HG03571 (cell line): ENCODE measurements around the gene ATXN7L3.
A peak's percentile ranks its signal among the peaks of the same experiment; 100 is the strongest.

ENCODE experiments used
- ATAC-seq: cut with Tn5 transposase; IDR thresholded peaks from one replicate; pipeline ENCODE4 v1.9.1; 2021; ENCODE audit not compliant: unreplicated experiment

Gene ATXN7L3

DNA sequence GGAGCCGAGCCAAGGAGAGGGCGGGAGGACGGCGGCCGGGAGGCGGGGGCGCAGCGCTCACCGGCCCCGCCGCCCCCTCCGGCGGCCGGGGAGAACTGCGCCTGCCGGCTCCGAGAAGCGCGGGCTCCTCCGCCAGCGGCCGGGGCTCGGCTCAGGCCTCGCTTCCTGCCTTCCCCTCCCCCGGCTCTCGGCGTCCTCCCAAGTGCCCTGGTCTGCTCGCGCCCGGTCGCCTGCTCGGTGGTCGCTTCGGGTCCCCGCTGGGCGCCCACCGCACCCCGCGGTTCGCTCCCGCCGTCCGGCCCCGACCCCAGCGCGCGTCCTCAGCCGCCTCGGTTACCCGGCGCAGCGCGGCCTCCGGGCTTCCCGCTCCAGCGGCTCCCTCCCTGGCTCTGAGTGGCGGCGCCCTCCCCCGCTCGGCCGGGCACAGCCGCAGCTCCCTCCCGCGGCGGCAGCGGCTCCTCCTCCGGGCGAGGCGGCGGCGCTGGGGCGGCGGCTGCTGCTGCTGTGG, 19.5 kb upstream of the ATXN7L3 start:
- ATAC-seq, result peak; percentile 28

- peak; percentile 30 for ATAC-seq
These were observed 18.8 kb upstream of the ATXN7L3 start for GRCh38 chr17:44218344-44219107.

DNA sequence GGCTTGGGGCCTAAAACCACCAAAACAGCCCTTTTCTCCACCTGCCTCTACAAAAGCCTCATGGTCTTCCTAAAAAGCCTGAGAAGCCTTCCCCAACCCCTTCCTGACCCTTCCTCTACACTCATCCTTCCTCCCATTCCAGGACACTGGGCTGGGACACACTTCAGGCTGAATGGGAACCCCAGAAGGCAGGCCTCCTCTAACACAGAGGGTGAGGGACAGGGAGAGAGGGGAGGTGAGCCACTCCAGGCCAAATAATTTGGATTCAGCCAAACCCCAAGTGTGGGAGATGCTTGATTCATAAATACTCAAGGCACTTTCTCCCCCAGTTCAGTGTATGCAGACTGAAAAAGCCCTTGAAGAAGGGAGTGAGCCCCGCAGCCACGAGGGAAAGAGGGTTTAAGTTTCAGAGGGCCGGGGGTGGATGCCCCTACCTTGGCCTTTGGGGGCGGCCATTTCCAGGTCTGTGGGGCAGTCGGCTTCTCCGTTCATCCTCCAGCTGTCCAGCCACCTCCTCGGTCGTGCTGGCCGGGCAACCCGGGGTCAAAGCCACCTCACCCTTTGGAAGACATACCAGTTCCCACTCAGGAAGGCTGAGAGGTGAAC, 18.2 kb upstream of the ATXN7L3 start:
- ATAC-seq, result no peak

DNA sequence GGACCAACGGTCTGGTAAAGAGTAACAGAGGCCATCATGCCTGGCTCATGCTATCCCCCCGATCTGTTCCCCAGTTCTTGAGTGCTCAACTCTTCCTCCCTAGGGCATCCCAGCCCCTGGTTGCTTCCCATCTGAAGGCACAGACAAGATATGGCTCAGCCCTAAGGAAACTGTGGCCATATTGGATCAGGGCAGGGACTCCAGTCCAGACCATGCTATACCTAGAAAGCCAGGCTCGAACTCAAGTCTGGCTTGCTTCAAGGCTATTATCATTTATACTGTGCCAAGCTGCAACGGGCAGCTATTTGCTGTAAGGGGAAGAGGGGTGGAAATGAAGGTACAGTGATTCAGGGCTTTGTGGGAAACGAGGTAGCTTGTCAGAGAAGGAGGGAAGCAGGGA, 17.0 kb upstream of the ATXN7L3 start:
- no peak for ATAC-seq

DNA sequence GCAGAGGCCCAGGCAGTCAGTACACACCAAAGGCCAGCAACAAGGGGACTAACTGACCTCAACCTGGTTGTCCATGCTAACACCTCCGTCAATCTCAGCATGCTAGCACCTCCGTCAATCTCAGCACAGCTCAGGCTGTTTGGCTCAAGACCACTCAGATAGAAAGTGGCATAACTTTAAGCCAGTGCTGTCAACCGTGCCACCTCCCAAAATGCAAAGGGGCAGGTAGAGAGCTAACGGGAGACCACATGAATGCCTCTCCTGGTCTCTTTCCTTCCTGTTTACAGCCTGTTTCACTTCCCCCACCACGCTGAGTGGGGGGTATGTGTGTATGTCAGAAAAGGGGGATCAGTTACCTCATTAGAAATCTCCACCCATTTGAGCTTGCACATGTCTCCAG, 16.5 kb upstream of the ATXN7L3 start:
- ATAC-seq, result no peak

DNA sequence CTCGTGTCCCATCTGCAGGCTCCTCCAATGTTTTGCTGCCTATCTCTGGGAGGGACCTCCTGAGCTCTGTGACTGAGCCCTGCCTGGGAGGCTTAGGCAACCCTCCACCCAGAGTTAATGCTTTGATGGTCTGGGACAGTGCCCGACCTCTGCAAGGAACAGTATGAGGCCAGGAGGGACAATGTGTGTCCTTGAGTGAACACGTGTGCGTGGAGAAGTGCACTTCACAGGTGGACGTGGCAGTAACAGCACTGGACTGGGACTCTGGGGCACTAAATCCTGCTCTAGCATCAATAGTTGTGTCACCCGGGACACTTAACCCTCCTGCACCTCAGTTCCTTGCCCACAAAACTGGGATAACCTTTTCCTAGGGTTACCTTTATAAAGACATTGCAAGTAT, 15.2 kb upstream of the ATXN7L3 start:
- ATAC-seq, result no peak

- ATAC-seq, result no peak
These were observed 14.5 kb upstream of the ATXN7L3 start for GRCh38 chr17:44214230-44214494.

DNA sequence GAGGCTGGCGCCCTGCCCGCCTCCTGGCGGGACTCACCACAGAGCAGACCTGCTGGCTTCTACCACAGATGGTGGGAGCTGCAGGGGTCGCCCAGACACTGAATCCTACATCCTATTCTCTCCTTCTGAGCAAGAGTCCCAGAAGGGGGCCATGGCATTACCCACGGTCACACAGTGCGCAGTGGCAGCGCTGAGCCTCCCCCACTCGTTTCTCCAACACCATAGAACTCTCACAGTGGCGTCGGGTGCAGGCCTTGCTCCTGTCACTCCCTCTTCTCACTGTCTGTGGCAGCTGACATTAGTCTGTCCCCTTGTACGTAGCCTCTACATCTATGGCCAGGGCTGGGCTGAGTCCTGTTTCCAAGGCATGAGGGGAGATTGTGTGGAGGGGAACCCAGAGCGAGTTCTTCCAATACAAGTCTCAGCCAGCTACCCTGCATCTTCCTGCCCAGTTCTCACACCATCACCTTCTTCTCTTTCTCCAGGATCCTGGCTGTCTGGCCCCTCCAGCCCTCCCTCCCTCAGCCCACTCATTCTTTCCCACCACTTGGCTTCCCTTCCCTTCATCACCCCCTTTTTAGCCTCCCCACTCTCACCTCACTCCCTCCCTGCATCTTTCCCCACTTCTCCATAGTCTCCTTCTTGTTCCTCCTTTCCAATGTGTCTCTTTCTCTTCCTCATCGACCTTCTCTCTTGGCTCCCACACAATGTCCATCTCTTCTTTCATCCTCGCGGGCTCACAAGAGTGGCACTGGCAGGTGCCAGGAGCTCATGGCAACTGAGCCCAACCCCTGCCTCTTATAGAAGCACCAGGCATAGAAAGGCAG, 13.9 kb upstream of the ATXN7L3 start:
- no peak for ATAC-seq

- no peak for ATAC-seq
These were observed 13.1 kb upstream of the ATXN7L3 start for GRCh38 chr17:44212507-44213402.

DNA sequence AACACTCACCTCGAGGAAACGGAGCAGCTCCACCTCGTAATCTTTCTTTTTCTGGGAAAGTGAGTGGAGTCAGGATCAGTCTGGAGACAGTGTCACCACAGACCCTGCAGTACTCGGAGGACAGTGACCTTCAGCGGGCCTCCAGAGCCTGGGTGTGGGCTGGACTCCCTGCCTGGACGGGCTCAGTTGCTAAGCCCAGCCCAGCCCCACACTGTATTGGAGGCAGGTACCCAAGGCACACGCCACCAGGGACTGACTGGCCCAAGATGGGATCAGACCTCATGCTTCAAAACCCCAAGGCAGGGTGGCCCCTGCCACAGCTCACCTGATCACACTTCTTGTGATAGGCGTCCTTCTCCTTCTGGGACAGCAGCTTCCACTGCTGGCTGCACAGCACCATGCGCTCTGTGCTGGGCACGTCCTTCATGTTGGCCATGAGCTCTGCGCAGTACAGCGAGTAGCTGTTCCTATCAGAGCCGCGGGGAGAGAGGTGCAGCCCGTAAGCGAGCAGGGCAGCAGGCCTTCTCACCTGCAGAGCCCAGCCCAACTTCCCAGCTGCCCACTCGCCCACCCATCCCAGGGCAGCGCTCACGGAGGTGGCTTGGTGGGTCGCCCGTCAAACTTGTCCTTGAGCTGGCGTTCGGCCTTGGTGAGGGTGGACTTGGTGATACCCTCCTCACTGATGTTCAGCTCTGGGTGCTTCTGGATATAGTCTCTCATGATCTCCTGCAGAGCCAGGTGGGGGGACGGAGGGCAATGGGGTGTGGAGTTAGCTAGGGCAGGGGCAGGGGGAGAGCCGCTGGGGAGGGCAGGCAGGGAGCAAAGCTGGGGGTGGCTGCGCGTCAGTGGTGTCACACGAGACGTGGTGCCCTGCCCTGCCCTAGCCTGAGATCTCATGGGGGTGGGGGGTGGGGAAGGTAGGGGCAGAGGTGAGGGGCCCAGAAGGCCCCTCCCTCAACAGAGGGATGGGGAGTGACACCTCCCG, 11.9 kb upstream of the ATXN7L3 start:
- no peak for ATAC-seq

DNA sequence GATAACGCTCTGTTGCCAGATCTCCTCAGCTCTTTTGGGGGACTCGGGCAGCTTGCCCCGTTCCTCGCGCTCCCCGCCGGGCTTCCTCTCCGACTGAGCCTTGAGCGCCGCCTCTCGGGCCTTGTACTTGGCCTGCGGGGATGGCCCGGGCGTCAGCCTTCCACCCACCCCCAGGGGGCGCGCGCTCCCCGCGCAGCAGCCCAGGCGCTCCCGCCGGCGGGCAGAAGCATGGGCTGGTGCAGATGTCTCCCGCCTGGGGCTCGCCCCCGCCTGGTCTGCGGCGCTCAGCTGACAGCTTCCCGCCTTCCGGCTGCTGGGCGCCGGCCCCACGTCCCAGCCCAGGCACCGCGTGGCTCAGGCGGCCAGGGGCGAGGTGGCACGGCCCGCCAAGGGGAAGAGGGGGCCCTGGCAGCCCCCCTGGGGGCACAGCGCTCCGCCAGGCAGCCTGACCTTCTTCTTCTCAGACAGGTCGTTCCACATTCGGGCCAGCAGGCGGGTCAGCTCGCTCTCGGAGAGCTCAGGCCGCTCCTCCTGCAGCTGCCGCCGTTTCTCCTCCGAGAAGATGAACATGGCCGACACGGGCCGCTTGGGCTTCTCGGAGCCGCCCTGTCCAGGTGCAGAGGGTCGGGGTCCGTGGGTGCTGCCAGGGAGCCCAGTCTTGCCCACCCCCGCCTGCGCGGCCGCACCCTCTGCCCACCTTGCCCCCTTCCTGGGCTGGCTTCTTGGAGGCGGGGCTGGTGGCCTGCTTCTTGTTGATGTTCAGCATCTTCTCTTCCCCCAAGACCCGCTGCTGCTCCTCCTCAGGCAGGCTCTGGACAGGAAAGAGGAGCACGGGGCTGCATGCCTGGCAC, 10.9 kb upstream of the ATXN7L3 start:
- ATAC-seq, result peak; percentile 68

DNA sequence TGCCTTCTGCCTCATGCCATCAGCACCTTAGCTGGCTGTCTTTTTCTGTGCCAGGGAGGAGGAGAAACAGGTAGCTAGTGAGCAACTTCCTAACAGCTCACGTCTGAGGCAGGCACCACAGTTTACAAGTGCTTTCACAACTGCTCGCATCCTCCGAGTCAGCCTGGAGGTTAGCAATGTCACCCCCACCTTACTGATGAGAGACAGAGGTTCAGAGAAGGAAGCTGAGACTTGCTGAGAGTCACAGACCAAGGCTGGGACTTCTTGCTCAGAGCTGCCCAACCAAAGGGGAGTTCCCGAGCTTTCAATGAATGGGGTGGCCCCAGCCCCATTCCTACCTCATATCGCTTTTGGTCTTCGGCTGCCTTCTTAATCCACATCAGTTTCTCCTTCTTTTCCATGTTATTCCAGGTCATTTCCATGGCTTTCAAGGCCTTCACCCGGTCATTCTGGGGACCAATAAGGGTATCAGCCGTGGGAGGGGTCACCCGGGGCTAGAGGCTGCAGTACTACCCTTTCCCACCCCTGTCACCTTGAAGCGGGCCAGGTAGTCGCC, 10.2 kb upstream of the ATXN7L3 start:
- peak; percentile 9 for ATAC-seq

DNA sequence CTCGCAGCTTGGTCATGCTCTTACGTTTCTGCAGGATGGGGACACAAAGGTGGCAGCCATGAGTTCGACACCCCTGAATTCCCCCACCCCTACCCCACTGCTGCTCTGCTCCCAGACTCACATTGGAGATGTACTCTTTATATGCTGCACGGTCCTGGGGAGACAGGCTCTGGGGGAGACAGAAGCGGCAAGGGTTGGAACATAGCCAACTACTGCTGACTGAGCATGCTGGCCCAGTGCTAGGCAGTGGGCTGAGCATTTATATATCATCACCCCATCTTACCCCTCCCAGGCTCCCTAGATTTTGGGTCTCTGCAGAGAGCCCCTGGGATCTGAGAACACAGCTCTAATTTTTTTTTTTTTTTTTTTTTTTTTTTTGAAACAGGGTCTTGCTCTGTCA, 8.1 kb upstream of the ATXN7L3 start:
- ATAC-seq, result no peak

DNA sequence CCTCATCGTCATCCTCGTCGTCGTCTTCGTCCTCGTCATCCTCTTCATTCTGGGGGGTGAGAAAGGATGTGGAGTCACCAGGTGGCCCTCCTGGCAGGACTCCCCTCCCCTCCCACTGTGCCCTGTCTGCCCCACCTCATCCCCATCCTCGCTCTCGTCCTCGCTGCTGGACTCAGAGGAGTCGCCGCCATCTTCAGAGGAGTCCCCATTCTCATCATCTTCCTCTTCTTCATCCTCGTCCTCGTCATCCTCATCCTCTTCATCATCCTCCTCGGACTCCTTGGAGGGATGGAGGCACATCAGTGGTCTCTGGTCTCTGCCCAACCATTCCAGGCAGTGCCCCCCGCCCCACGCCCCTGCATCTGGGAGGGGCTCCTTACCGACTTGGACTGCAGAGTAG, 7.6 kb upstream of the ATXN7L3 start:
- no peak for ATAC-seq

DNA sequence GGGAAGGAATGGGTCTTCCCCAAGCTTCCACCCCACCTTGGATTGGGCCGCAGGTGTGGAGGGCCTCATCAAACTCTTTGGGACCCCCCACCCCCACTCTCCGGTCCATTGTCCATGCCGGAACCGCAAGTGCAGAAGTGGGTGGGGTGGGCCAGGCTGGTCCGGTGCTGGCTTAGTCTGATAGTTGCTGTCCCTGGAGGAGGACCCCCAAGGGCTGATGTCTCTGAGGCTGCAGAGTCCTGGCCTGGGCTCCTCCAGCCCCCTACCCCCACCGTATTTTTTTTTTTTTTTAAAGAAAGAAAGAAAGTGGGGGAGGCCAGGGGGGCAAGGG, 7.1 kb upstream of the ATXN7L3 start:
- no peak for ATAC-seq

- no peak for ATAC-seq
These were observed 6.5 kb upstream of the ATXN7L3 start for GRCh38 chr17:44205962-44206824.

- no peak for ATAC-seq
These were observed 4.8 kb upstream of the ATXN7L3 start for GRCh38 chr17:44204441-44204882.
